Measurements from ENCODE around the gene MRPL36.
A peak's percentile ranks its signal among the peaks of the same experiment; 100 is the strongest.
"Not testable (repeated sequence)": the region's sequence is repeated elsewhere in the genome, so short reads cannot be mapped to it uniquely, and the experiment has no call there.

MRPL36 gene

GRCh38 chr5:1815881-1816292 is 16.2 kb upstream of the MRPL36 start:
- no peak for DNase-seq (ENCODE audit: low read depth in 2 of 2, low spot score in 1 of 2)

GRCh38 chr5:1815071-1815786 is 15.6 kb upstream of the MRPL36 start:
- DNase-seq (ENCODE audit: low read depth in 2 of 2, low spot score in 1 of 2) = no peak

GRCh38 chr5:1814183-1815020 is 14.8 kb upstream of the MRPL36 start:
- no peak for DNase-seq (ENCODE audit: low read depth in 2 of 2, low spot score in 1 of 2)

- no peak for DNase-seq (ENCODE audit: low read depth in 2 of 2, low spot score in 1 of 2)
Observed at GRCh38 chr5:1810581-1811101, 11.0 kb upstream of the MRPL36 start.

- no peak for DNase-seq (ENCODE audit: low read depth in 2 of 2, low spot score in 1 of 2)
Observed at GRCh38 chr5:1809416-1810035, 9.9 kb upstream of the MRPL36 start.

- no peak for DNase-seq (ENCODE audit: low read depth in 2 of 2, low spot score in 1 of 2)
Observed at GRCh38 chr5:1808439-1808838, 8.8 kb upstream of the MRPL36 start.

- no peak for DNase-seq (ENCODE audit: low read depth in 2 of 2, low spot score in 1 of 2)
Observed at GRCh38 chr5:1807451-1808185, 8.0 kb upstream of the MRPL36 start.

- DNase-seq (ENCODE audit: low read depth in 2 of 2, low spot score in 1 of 2) = no peak
Observed at GRCh38 chr5:1806974-1807373, 7.3 kb upstream of the MRPL36 start.

- DNase-seq (ENCODE audit: low read depth in 2 of 2, low spot score in 1 of 2) = no peak
Observed at GRCh38 chr5:1806199-1806598, 6.6 kb upstream of the MRPL36 start.

- no peak for DNase-seq (ENCODE audit: low read depth in 2 of 2, low spot score in 1 of 2)
Observed at GRCh38 chr5:1805736-1806135, 6.1 kb upstream of the MRPL36 start.

GRCh38 chr5:1805326-1805725 is 5.7 kb upstream of the MRPL36 start:
- no peak for DNase-seq (ENCODE audit: low read depth in 2 of 2, low spot score in 1 of 2)

- no peak for DNase-seq (ENCODE audit: low read depth in 2 of 2, low spot score in 1 of 2)
Observed at GRCh38 chr5:1804001-1804690, 4.5 kb upstream of the MRPL36 start.

GRCh38 chr5:1803192-1803591 is 3.6 kb upstream of the MRPL36 start:
- DNase-seq (ENCODE audit: low read depth in 2 of 2, low spot score in 1 of 2) = no peak

- DNase-seq (ENCODE audit: low read depth in 2 of 2, low spot score in 1 of 2) = no peak
Observed at GRCh38 chr5:1801967-1802295, 2.3 kb upstream of the MRPL36 start.

GRCh38 chr5:1801222-1801966 is 1.8 kb upstream of the MRPL36 start, which contains the start of gene NDUFS6:
NDUFS6 (plus strand) TSS chr5:1801407; CDS start chr5:1801418, 11 bp downstream.
- peak; percentile 63 to 69 for DNase-seq (ENCODE audit: low read depth in 2 of 2, low spot score in 1 of 2)

- no peak for DNase-seq (ENCODE audit: low read depth in 2 of 2, low spot score in 1 of 2)
Observed at GRCh38 chr5:1800472-1801221, 1.0 kb upstream of the MRPL36 start.

GRCh38 chr5:1799110-1799601 is 481 bp downstream of the MRPL36 start:
- DNase-seq (ENCODE audit: low read depth in 2 of 2, low spot score in 1 of 2) = no peak

GRCh38 chr5:1798589-1798988 is 1.0 kb downstream of the MRPL36 start:
- DNase-seq (ENCODE audit: low read depth in 2 of 2, low spot score in 1 of 2) = not testable (repeated sequence)

- DNase-seq (ENCODE audit: low read depth in 2 of 2, low spot score in 1 of 2) = no peak
Observed at GRCh38 chr5:1797855-1798254, 1.8 kb downstream of the MRPL36 start.

All from stimulated activated CD8-positive, alpha-beta memory T cell treated with anti-CD3 and anti-CD28 coated beads, Interleukin-4, amount 100 ng/mL, for 1 hour (primary cell).